D721Med (cell line): ENCODE results near the gene TNIK.

Experiments used
- DNase-seq: peaks from one replicate; pipeline ENCODE4 v3.0.0; 2011; ENCODE audit warnings: low spot score; ENCODE audit not compliant: insufficient read length
- FAIRE-seq: peaks from 2 replicates; lab custom pipeline; 2011; peaks lifted over from hg19 to GRCh38; lab: Jason Lieb, UNC
- CTCF ChIP-seq: IDR thresholded peaks from 2 replicates; pipeline ENCODE4 v1.5.1; 2012; ENCODE audit warnings: mild to moderate bottlenecking, control low read depth; ENCODE audit not compliant: insufficient read depth; ENCODE audit errors: missing control alignments

TNIK gene

DNA sequence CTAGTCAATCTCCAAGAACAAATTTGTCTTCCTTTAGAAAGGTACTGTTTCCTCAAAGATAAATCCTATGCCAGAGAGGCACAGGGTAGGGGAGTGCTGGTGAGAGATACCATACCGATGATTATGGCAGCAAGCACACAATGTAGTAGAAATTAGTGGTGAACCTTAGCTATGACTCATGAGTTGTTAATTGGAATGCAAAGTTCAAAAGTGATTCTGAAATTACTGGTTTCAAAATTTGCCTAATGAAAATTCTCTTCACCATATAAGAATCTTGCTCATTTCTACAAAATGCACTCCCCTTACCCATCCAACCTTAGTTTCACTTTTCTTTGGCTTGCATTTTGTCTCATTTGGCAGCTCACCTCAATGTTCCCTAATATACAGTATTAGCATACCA is 294.2 kb downstream of the TNIK start:
- no peak for DNase-seq
- TF ChIP-seq CTCF, result no peak
- FAIRE-seq, result no peak

- DNase-seq (no peak), FAIRE-seq (no peak)
- TF ChIP-seq CTCF, result no peak
Measured at GRCh38 chr3:171165499-171165921, 294.7 kb downstream of the TNIK start.

DNA sequence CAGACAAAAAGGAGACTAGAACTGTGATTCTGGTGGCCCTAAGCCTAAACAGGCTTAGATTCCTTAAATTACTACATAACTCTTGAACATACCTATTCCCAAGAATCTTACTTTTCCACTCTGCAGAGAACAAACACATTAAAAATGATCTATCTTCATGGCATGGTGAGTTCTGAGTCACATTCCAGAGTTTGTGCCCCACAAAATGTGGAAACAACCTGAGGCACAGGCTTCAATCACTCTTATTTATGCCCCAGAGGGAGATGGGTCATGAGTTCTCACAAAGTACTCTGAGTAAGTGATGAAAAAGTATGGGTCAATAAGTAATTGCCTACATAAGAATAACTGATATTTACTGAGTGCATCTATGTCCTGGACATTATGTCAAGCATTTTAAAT is 296.1 kb downstream of the TNIK start:
- TF ChIP-seq CTCF, result no peak
- DNase-seq (no peak), FAIRE-seq (no peak)

DNA sequence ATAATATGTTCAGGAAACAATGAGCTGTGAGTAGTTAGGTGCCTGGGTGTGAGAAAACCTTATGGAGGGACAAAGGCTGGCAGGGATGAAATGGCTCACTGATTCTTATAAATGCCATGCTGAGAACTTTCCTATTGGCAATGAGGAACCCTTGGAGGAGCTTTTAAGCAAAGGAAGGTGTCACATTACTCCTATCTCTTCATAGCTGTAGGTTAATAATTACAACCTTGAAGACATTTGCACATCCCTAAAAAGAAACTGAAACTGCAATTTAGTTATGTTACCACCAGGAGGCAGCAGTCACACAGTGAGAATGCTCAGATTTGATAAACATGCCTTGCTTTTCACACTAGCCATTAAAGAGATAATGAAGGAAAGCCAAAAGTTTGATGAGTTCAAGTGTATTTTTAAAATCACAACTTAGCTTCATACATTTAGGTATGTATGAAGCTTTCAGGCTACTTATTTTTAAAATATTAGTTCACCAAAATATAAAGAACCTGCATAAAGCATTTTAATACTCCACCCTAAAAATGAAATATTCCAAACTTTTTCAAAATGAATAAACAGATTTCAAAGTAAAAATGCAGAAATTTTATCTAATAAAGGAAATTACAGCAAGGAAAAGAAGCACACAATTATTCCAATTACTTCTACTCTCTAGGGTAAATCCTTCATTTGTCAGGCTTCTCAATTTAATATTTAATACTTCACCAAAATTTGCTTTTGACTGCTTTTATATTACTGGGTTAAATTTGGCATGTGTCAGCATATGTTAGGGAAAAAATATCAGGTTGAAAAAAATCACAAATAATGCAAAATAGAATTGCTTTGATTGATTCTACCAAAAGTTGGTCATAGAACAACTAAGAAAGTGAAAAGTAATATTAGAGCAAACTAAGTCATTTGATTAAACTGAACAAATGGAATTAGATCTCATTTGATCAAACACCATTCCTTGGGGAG is 296.8 kb downstream of the TNIK start:
- no peak for FAIRE-seq
- no peak for DNase-seq
- TF ChIP-seq CTCF, result peak; percentile 40

DNA sequence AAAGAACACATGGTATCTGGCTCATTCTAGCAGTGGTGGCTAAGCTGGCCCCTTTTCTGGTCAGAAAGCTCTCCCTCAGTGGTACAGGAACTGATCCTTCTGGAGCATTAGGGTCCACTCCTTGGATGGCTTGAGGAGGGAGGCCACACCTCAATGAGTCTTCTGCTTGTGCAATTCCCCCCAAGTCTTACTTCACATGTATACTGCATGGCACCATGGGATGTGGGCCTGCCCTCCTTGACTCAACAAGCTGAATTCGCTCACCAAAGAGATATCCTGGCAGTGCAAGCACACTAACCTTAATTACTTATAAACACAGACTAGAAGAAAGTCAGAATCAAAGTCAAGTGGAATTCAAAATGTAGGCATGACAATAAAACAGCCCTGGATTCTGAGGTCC is 299.9 kb downstream of the TNIK start:
- TF ChIP-seq CTCF, result no peak
- no peak for FAIRE-seq

DNA sequence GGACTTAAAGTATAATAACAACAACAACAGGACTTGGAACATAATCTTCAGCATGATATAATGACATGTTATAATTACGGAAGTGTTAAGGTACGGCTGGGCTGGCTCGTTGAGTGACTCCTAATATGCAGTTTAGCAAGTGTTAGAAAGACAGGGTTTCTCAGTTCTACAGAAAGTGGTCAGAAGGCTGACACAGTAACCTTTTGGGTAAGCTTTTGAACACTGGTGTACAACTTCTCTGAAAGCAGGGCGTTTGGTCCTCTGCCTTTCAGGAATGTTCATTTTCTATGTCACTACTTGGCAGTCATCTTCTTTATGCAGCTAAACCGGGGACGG is 300.4 kb downstream of the TNIK start:
- no peak for TF ChIP-seq CTCF
- DNase-seq (no peak), FAIRE-seq (no peak)

More for the DNA sequence above, 299.9 kb downstream of the TNIK start:
- no peak for DNase-seq
